IPS-18c (cell line): ENCODE measurements around the gene SH2D4B.

Experiments used
- H3K4me3 ChIP-seq: 2 replicates; pipeline ENCODE4 v1.7.0; 2013; ENCODE audit warnings: low read depth, mild to moderate bottlenecking, low read length, moderate library complexity; ENCODE audit not compliant: insufficient read depth
- H3K9me3 ChIP-seq: one replicate; pipeline ENCODE4 v1.6.1; 2013; ENCODE audit warnings: mild to moderate bottlenecking, low read length, moderate library complexity; ENCODE audit not compliant: control insufficient read depth, insufficient read depth

Gene SH2D4B

DNA sequence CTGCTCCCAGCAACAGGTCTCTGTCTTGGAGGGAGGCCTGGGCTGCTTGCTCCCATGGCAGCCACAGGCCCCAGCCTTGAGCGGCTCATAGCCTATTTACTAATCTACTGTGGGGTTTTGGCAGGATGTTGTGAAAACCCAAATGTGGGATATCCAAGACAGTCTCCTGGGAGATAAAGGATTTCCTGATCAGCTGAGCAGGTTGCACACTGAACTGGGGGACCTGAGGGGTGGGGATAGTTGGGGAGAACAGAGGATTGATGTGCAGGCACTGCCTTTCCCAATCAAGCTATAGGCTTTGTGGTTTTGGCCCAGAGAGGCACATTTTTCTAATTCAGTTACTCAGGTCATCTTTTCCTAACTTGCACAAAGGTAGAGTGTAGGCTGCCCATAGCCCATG is 92.6 kb downstream of the SH2D4B start:
- no peak overlapping the region for H3K4me3 ChIP-seq
- H3K9me3 ChIP-seq = peaks cover 2% of the 10 kb centered on the region

DNA sequence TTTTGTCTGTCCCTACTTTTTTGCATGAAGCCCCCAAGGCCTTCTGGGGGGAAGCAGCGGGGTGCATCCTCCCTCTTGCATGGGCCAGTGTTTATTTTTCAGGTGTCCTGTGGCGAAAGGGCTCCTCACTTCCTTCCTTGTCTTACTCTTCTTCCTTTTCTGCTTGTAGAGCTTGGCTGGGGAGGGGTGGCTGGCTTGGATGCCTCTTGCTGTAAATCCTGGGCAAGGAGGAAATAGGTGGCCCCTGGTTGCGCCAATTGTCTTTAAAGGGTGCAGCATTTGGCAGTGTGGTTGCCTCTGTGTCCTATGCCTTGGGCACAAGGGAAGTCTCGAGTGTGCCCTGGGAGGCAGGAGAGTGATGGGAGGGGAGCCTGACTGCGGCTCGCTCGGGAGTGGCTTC is 95.0 kb downstream of the SH2D4B start:
- no peak overlapping the region for H3K4me3 ChIP-seq
- peaks cover 2% of the 10 kb centered on the region for H3K9me3 ChIP-seq

DNA sequence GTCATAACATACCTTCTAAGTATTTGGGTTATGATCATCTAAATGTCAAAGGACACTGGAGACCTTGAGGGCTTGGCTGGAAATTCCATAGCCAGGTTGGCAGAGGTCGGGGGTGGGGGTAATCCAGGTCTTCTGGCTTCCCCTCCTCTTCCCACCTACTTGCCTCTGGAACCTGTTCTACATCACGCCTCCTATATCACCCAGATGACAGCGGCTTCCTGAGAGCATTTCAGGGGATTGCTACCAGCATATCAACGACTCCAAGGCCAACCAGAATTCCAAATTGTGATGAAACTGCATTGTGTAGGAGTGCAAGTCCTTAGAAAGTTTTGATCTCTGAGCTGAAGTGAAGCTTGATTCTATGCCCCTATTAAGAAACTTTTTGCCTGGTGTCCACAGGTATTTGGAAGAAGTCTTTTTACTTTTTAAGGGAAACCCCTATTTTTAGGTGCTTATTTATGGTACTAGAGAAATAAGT is 95.7 kb downstream of the SH2D4B start:
- Histone ChIP-seq H3K9me3 (peaks cover 2% of the 10 kb centered on the region), H3K4me3 (no peak overlapping the region)

GRCh38 chr10:80633910-80634309 is 96.2 kb downstream of the SH2D4B start:
- Histone ChIP-seq H3K9me3 (peaks cover 2% of the 10 kb centered on the region), H3K4me3 (no peak overlapping the region)

DNA sequence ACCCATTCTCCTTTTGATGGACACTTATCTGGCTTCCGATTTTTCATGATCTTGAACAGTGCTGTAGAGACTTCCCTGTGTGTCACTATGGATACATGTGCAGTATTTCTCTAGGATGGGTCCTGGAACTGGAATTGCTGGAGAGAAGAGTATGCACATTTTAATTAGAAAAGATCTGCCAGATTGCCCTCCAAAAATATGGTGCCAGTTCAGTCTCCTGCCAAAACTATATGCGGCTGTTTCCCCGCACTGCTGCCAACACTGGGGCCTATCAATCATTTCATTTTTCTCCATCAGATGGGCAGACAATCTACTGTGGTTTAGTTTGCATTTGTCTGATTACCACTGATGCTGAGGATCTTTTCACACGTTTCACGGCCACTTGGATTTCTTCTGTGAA is 105.0 kb downstream of the SH2D4B start:
- Histone ChIP-seq H3K9me3 (no peaks in the 10 kb centered on the region), H3K4me3 (no peak overlapping the region)

GRCh38 chr10:80646366-80646765 is 108.7 kb downstream of the SH2D4B start:
- no peak overlapping the region for H3K4me3 ChIP-seq
- no peaks in the 10 kb centered on the region for H3K9me3 ChIP-seq

DNA sequence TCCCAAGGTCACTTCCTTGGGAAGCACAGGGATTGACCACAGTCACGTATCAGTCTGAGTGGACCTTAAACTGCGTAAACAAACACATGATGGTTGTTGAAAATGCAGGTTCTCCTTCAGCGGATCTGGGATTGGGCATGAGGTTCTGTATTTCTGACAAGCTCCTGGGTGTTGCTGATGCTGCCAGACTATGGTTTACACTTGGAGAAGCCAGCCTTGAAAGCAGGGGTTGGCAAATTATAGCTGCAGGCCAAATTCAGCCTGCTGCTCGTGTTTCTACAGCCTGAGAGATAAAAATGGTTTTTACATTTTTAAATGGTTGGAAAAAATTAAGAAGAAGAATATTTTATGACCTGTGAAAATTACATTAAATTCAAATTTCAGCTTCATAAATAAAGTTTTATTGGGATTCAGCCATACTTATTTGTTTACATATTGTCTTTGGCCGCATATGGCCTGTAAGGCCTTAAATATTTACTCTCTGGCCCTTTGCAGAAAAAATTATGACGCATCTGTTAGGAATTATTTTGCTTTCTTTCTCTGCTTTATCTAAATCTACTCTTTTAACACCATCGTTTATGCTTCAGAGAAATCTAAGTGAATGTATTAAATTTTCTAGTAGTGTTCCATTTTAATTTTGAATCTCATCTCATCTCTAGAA is 109.6 kb downstream of the SH2D4B start:
- Histone ChIP-seq H3K9me3 (no peaks in the 10 kb centered on the region), H3K4me3 (no peak overlapping the region)

- Histone ChIP-seq H3K4me3 (no peak overlapping the region), H3K9me3 (no peaks in the 10 kb centered on the region)
Observed at GRCh38 chr10:80648106-80648505, 110.4 kb downstream of the SH2D4B start.

GRCh38 chr10:80649183-80649582 is 111.5 kb downstream of the SH2D4B start:
- no peak overlapping the region for H3K4me3 ChIP-seq
- no peaks in the 10 kb centered on the region for H3K9me3 ChIP-seq

DNA sequence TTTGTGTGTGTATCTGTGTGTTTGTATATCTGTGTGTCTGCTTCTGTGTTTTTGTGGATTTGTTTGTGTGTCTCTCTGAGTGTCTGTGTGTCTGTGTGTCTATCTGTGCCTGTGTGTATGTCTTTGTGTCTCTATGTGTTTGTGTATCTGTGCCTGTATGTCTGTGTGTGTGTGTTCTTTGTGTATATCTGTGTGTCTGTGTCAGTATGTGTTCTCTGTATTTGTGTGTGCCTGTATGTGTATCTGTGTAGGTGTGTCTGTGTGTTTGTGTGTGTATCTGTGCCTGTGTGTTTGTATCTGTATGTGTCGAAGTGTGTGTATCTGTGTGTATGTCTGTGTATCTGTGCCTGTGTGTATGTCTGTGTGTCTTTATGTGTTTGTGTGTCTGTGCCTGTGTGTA is 118.2 kb downstream of the SH2D4B start:
- no peak overlapping the region for H3K4me3 ChIP-seq
- H3K9me3 ChIP-seq = peaks cover 6% of the 10 kb centered on the region

DNA sequence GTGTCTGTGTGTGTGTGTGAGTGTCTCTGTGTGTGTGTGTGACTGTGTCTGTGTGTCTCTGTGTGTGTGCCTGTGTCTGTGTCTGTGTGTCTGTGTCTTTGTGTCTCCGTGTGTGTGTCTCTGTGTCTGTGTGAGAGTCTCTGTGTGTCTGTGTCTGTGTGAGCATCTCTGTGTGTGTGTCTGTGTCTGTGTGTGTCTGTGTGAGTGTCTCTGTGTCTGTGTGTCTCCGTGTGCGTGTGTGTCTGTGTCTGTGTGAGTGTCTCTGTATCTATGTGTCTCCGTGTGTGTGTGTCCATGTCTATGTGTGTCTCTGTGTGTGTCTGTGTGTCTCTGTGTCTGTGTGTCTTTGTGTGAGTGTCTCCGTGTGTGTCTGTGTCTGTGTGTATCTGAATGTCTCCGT is 120.4 kb downstream of the SH2D4B start:
- peaks cover 6% of the 10 kb centered on the region for H3K9me3 ChIP-seq
- H3K4me3 ChIP-seq = no peak overlapping the region

DNA sequence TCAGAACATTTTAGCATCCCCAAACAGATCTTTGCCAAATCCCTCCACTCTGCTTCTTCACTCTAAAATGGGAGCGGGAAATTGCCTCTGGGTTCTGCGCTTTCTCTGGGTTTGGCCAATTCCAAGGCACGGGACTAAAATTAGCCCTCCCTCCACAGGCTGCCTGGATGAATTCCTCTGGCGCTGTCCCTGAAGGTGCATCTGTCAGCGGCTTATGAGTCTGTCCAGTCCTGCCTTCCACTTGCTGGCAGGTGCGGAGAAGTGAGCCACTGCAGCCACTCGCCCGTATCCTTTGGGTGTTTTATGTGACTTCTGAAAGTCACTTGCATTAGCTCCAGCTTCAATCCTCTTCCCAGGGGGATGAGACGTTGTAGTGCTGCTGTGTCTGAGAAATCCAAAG is 121.6 kb downstream of the SH2D4B start:
- Histone ChIP-seq H3K9me3 (peaks cover 6% of the 10 kb centered on the region), H3K4me3 (no peak overlapping the region)

- H3K4me3 ChIP-seq = no peak overlapping the region
Observed at GRCh38 chr10:80660266-80660665, 122.6 kb downstream of the SH2D4B start.

GRCh38 chr10:80660736-80661135 is 123.0 kb downstream of the SH2D4B start:
- Histone ChIP-seq H3K4me3 (no peak overlapping the region), H3K9me3 (peaks cover 6% of the 10 kb centered on the region)

More at GRCh38 chr10:80660266-80660665, 122.6 kb downstream of the SH2D4B start:
- peaks cover 6% of the 10 kb centered on the region for H3K9me3 ChIP-seq

DNA sequence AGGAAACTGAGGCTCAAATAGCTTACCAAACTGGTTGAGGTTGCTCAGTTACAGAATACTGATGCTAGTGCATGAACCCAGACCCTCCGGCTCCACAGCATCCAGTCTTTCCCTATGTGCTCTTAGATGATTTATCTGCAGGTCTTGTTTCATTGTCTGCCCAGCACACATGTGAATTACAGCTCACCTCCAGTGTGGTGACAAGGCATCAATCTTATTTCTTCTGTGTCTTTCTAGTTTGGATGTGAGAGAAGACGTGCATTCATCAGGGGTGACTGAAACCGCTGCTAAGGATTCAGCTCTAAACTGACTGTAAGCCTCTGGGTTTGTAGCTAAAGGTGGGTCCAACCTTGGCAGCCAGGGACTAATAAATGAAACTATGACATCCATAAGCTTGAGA is 123.8 kb downstream of the SH2D4B start:
- H3K9me3 ChIP-seq = peaks cover 6% of the 10 kb centered on the region
- no peak overlapping the region for H3K4me3 ChIP-seq

GRCh38 chr10:80662429-80663261 is 124.9 kb downstream of the SH2D4B start:
- Histone ChIP-seq H3K4me3 (peak overlapping the region; percentile 30; the same call in 1 of the 2 replicates), H3K9me3 (no peaks in the 10 kb centered on the region)

DNA sequence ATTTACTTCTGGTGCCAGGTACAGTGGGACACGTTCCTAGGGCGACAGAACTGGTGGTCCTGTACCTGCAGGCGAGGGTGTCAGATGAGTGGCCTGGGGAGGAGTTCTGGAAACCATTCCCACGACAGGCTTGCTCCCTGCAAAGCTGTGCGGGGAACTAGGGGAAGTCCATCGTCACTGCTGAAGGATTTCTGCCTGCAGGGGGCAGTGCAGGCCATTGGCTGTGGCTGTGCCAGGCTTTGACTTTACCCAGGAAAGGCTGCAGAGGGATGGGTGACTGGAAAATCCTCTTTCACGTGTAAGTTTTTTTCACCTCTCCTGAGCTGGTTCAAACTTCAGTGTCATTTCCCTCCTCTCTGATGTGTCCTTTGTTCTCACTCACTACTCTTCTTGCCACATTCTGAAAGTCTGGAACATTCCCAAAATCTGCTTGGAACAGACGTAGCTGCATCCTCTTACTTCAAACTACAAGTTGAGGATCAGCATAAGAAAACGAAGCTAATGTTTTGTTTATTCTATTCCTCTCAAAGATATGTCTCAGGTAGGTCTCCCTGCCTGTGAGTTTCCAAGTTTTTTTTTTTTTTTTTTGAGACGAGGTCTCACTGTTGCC is 126.5 kb downstream of the SH2D4B start:
- Histone ChIP-seq H3K9me3 (no peaks in the 10 kb centered on the region), H3K4me3 (no peak overlapping the region)

GRCh38 chr10:80669485-80669884 is 131.8 kb downstream of the SH2D4B start:
- no peaks in the 10 kb centered on the region for H3K9me3 ChIP-seq
- no peak overlapping the region for H3K4me3 ChIP-seq
